Right renal pelvis (tissue), 4 donors: Measurements from ENCODE around the gene ARHGAP10. TPM values are rescaled to one million over a fixed set of nuclear protein-coding genes. Genes with fewer than 3 reads are reported as not detected.
A peak's percentile ranks its signal among the peaks of the same experiment; 100 is the strongest.
"Not testable (repeated sequence)": the region's sequence is repeated elsewhere in the genome, so short reads cannot be mapped to it uniquely, and the experiment has no call there.

Source experiments
- DNase-seq, 4 donors: peaks; one replicate each; pipeline ENCODE4 v3.0.0-alpha.2; 2013; ENCODE audit warnings: low read depth in 4 of 4, low spot score in 3 of 4, missing footprints in 1 of 4
- polyA plus RNA-seq, 4 donors: library from polyadenylated mRNA; unstranded; fragments of 120-200 nt; gene quantifications; one replicate each; pipeline ENCODE4 v1.2.1, GENCODE V29; 2013; ENCODE audit not compliant: insufficient read length in 4 of 4

ARHGAP10 gene
- polyA plus RNA-seq, 4 donors = 19.2 to 21.2 (median 19.8) TPM

DNA sequence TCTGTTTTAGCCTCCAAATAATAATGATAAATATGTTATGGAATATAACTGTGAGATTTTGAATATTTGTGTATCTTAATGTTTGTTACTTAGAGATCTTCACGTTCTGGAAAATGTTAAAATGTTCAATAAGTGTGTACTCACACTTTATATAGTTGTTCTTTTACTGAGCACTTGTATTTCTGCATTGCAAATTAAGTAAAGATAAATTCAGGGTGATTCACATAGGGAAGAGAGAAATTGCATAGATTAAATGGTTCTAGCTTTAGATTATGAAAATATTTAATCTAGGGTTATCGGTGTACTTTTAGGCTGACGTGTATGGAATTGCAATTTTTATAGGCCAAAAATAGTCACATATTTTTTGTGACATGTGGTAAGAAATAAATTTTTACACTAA is 148.6 kb downstream of the ARHGAP10 start:
- no peak for DNase-seq

DNA sequence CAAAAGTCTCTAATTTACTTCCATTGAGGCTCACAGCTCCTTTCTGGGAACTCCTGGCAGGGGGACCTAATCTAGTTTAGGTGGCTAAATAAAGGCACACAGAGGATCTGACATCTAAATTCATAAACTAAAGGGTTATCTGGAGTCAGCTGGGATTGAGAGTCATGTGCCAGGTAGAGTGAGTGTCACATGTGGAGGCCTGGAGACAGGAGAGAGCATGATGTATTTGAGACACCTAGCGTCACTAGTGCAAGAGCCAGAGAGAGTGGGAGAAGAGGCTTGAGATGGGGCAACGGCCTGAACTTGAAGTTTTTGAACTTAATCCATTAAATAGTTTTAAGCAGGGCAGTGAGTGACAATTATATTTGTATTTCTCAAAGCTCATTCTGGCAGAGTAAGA is 152.6 kb downstream of the ARHGAP10 start:
- no peak for DNase-seq

DNA sequence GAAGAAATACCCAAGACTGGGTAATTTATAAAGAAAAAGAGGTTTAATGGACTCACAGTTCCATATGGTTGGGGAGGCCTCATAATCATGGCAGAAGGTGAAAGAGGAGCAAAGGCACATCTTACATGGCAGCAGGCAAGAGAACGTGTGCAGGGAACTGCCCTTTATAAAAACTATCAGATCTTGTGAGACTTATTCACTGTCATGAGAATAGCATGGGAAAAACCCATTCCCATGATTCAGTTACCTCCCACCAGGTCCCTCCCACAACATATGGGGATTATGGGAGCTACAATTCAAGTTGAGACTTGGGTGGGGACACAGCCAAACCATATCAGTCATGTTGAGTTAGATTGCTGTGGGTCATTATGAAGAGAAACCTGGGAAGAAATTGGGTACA is 153.3 kb downstream of the ARHGAP10 start:
- not testable (repeated sequence) for DNase-seq

DNA sequence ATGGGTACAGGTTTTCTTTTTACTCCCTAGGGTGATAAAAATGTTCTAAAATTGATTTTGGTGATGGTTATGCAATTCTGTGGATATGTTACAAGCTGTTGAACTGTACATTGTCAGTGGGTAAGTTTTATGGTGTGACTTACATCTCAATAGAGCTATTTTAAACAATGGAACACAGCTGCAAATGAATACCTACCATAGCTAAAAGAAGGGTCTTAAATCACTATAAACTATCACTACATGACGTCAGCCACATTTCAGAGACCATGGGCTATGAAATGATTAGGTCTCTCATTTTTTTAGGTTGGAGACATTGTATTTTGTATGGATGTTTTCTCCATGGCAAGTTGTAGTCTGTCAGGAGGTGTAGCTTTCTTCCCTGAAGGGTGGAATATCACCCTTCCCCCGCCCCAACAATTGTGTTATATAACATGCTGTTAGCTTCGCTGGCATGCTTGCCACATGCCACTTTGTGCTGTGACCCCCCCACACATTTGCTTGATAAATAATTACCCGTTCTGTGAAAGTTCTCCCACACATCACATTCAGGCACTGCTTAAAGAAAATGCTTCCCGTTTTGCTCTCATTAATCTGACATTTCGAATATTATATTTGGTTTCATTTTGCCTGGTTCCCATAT is 159.7 kb downstream of the ARHGAP10 start:
- DNase-seq = peak in 1 of 4 donors; percentile 5

DNA sequence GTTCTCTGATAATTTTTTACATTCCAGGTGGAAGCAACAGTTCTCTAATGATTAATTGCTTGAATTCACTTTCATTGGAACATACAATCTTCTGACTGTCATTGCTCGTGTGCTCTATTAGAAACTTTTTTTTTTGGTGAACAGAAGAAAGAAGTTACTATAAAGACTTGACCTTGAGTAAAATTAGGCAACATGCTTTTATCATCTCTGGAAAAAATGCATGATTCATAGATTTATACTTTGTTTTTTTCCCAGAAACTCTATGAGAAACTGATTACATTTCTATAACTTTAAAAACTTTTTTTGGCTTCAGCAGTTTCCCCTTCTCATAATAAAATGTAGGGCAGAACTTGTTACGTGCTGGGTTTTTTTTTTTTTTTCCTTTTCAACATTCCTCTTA is 167.6 kb downstream of the ARHGAP10 start:
- DNase-seq = no peak

DNA sequence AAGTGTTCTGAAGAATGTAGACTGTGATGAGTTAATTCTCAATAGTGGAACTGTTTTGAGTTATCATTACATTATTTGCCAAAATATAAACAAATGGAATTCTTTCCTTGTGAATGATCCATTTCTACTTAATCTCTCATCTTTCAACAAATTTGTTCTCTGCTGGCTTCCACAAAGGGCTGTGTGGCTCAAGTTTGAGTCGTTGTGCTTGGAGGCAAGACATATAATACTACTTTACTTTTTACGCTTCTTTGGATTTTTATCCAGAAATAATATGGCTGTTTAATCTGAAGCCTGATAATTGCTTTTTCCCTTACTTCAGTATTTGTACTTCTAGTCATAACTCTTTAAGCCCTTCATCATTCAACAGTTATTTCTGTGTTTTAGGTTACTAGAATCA is 169.5 kb downstream of the ARHGAP10 start:
- no peak for DNase-seq

DNA sequence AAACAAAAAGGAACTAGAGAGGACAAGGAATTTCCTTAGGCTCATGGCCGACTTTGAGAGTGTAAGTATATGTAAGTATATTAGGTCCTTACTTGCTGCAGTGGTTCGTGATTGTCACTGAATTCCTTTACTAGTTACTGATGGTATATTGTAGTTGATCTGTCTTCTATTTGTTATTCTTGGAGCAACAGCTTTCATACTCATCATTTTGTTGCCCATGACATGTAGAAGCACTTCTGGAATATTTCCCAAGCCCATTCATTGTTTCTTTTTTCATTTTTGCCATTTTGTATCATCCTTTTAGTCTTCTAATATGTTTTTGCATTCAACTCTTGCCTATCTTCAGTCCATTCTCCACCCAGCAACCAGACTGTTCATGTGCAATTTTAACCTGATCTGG is 170.0 kb downstream of the ARHGAP10 start:
- no peak for DNase-seq

DNA sequence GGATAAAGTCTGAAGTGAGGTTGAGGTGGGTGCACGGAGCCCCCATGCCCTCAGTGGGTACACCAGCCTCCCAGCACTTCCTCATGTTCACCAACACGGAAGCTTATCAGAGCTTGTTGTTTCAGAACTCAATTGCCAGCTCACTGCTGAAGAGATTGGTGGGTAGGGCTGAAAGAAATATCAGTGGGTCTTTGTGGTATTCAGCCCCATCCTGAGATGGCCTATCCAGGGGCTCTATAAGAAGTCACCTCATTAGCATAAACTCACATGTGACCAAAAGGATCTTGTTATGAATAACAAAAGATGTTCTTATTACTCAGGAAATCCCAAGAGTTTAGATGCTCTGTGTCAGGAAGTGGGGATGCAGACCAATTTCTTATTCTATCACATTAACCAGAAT is 177.3 kb downstream of the ARHGAP10 start:
- no peak for DNase-seq

DNA sequence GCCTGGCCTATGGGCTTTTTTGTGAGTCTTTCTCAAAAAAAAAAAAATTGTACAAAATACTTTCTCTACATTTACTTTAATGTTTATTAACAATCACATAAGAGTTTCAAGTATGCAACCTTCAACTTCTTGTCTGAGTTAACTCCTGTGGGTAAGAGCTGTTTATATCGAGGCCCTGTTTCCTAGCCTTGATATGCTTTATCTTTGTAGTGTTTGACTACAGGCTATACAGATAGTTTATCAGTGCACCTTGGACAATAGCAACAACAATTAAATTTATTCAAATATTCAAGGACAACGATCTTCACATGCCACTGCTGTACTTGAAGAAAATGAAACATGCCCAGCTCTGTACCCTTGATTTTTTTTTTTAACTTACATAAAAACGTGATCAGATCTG is 178.4 kb downstream of the ARHGAP10 start:
- no peak for DNase-seq

DNA sequence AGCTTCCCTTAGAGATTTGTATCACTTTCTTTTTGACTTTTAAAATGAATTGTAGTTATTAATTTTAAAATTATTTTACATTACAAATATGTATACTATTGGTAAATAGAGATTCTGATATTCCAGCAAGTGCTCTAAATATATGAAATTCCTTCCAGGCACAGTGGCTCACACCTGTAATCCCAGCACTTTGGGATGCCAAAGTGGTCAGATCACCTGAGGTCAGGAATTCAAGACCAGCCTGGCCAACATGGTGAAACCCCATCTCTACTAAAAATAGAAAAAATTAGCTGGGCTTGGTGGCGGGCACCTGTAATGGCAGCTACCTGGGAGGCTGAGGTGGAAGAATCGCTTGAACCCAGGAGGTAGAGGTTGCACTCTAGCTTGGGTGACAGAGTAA is 180.2 kb downstream of the ARHGAP10 start:
- not testable (repeated sequence) for DNase-seq

DNA sequence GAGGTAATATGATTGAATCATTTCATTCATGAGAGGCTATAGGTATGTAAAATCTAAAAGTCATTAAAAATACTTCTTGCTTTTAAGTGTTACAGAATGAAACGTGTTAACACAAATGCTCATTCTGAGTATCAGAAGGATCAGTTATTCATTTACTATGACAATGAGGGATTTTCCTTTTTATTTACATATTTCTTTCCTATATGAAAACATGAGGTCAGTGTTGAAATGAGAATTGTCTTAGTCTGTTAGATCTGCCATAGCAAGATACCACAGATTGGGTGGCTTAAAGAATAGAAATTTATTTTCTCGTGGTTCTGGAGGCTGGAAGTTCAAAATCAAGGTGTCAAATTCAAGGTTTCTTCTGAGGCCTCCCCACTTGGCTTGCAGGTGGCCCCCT is 181.2 kb downstream of the ARHGAP10 start:
- DNase-seq = no peak

DNA sequence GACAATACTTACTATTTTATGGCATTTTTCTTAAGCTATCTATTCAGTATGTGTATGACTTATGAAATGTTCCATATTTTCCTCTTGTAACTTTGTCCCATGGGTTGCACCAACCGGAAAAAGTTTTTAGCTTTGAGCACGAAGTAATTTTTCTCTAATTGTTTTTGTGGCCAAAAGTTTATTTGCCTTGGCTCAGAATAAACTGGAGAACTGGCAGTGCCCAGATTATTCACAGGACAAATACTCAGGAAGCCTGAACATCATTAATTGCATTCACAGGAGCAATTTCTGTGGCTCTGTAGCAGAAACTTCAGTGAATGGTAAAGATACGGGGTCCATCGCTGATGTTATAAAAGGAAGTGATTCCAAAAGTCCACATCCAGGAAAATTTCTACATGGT is 184.5 kb downstream of the ARHGAP10 start:
- DNase-seq = no peak

DNA sequence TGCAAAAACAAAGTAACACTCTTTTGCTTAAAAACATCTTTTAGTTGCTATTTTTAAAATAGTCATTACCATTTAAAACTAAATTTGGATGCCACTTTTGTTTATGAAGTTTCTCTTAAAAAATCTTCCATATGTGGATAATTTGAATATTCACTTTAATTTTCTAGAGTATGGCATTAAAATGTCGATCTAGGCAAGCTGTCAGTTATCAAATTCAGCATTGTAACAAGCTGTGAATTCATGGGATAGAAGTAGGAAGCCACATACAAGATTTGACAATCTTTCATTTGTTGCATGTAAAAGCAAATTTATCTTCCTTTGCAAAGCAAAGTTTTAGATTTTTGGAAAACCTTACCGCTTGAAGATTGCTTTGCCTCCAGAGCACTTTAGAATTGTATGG is 191.5 kb downstream of the ARHGAP10 start:
- no peak for DNase-seq

DNA sequence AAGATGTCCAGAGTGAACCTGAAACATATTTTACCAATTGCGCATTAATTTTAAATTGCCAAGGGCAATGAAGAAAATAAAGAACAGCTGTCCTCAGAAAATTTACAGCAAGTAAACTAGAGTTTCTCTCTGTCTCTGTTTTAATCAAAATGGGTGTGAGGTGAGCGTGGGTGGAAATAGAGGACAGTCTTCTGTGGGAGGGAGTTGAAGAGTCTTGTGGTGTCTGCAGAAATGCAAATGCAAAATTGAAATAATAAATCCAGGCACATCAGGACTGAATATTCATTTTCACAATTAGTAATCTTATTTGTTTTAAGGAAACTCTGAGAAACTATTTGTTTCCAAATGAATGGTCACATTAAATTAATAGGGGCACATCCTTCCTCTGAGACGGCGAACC is 192.0 kb downstream of the ARHGAP10 start:
- no peak for DNase-seq

DNA sequence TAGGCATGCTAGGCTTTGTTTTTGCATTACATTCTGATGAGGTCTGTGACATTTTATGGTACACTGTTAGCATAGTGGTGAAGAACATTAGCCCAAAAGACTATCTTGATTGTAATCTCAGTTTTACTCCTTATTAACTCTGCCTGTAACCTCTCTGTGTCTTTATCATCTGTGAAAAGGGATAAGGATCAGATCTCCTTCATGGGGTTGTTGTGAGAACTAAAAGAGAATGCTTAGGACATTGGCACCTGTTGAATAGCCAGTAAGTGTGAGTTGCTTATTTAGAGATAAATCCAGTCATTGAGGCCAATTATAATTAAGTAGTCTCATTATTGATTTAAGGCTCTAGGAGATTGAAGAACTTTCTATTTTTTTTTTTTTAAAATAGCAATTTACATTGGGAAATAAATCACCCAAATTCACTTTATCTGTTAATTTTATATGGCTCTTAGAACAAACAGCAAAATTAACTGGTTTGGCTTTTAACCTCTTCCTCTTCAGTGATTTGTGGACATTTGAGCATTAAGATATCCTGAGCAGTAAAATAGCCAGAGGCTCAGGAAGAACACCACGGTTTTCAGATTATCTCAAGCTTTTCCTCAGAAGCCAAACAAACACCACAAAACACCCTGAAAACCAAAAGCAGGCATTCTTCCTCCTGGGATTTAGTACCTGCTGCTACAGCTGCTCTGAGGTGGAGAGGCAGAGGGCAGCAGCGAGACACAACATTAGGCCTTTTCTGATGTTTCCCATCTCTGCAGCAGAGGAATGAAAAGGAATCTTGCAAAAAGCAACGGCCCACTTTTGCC is 192.9 kb downstream of the ARHGAP10 start:
- peak; percentile 28 to 44 (median 39) for DNase-seq

DNA sequence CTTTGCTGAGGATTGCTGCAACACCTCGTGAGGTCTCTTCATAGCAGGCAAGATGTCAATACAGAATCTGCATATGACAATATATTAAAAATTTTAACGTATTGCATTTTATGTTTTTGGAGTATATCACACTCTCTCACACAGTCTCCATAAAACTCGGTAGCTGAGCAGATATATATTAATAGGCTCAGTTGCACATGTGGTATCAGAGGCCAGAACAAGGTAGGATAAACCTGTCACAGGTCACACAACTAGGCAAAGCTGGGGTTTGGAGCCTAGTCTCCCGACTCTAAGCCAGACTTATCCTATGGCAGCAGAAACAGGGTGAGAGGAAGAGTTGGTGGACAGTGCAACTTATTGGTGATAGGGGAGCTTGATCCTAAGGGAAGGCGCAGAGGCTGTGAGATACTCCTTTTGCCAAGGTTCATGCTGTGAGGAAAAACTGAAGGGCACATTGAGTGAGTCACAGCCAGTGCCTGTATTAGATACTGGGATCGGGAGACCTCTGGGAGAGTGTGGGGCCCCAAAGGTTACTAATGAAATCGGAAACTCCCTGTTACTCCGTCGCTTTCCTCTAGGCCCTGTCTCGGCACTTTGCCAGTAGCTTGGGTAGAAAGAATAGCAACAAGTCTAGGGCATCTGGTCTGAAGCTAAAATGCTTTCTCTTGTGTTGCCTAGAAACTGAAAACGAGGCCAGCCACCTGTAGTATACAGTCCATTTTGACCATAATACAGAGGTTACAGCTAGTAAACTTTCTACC is 195.7 kb downstream of the ARHGAP10 start:
- DNase-seq = no peak

DNA sequence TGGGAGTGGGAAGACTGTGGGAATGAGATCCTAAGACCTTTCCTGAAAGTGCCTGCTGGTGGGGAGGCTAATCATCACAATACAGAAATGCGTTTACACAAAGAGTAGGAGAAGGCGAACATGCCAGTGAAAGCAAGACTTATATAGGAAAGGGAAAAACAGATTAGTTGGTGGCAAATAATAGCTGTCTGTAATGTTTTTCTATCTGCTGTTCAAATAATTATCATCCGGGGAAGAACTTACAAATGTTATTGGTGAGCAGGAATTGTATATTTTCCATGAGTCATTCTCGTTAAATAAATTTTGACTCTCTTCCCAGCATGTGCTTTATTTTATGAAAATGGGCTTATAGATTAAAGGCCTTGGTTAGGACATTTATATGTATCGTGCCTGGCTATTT is 196.5 kb downstream of the ARHGAP10 start:
- no peak for DNase-seq

DNA sequence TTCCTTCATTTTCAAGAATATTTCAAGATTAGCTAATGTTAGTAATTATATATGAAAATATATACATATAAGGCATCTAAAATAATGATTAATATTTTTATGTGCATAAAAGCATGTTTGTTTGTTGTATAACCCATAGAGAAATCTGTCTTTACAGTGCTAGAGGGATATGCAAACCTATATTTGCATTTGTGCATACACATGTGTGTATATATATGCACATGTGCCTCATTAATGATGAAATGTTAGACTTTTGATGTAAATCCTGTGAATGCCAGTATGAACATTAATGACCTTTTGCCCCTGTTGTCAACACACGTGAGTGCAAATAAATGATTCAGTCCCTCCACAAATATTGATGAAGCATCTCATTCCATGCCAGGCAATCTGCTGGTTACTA is 197.9 kb downstream of the ARHGAP10 start:
- no peak for DNase-seq

DNA sequence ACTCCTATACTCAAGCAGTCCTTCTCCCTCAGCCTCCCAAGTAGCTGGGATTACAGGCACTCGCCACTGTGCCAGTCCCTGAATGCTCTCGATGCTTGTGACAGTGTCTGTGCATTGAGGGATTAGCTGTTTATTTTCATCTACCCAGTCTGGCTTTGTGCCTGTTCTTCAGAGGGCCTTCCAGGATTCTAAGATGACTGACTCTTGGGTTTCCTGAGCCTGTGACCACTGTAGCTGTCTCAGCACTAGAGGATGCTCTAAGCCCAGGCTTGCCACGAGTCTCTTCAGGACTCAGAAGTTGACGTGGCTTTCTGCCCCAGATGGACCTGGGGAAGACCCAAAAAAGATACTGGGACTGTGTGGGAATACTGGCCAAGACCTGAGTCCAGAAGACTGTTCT is 201.4 kb downstream of the ARHGAP10 start:
- DNase-seq = no peak

DNA sequence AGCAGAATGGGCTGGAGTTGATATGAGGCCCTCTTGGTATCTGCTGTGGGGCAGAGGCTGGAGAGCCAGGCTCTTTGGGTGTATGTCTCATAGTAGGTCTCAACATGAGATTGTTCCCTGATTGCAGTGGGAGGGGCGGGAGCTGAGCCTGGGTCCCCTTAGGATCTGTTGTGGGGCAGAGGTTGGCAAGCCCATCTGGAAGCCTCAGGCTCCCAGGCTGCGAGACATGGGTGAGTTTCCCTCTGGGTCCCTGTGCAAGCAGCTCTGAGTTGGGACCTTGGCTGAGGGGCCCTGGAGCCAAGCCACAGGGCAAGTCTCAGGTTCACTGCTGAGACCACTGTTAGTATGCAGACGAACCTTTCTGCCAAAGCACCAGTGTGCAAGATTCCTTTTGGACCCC is 201.9 kb downstream of the ARHGAP10 start:
- DNase-seq = no peak

DNA sequence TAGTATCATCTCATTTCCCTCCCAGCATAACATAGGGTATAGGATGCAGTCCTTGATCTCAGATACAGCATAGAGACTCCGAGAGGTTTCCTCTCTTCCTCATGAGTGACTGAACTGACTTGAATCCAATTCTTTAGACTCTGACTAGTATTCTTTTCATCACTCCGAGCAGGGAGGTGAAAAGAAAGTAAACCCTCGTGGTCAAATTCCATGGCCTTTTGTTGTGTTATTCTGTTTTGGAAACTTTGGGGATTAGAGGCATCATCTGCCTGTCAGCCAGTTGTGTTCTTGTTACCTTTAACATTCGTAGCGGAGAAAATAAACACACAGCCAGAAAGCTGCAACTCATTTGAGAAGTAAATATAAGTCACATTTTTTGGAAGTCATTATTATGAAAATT is 206.6 kb downstream of the ARHGAP10 start:
- DNase-seq = no peak

DNA sequence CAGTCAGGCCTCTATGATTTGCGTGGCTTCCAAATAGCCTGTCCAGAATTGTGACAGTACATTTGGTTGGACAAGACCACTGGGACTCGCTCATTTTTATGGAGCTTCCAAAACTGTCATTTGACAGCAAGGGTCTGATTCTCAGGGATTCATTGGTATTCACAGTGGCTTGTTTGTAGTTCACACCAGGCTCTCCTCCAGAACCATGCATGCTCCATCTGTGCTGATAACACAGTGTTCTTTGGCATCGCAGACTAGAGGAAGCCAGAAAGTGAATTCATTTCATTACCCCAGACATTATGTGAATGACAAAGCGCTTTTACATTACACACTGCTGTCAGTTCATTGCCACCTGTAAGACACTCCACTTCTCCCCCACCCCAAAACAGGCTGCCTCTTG is 208.3 kb downstream of the ARHGAP10 start:
- DNase-seq = no peak
